ENCODE measurements around the gene DHX34. TPM values are rescaled to one million over a fixed set of nuclear protein-coding genes. Genes with fewer than 3 reads are reported as not detected.
"Not testable (repeated sequence)": the region's sequence is repeated elsewhere in the genome, so short reads cannot be mapped to it uniquely, and the experiment has no call there.

Gene DHX34, protein sequence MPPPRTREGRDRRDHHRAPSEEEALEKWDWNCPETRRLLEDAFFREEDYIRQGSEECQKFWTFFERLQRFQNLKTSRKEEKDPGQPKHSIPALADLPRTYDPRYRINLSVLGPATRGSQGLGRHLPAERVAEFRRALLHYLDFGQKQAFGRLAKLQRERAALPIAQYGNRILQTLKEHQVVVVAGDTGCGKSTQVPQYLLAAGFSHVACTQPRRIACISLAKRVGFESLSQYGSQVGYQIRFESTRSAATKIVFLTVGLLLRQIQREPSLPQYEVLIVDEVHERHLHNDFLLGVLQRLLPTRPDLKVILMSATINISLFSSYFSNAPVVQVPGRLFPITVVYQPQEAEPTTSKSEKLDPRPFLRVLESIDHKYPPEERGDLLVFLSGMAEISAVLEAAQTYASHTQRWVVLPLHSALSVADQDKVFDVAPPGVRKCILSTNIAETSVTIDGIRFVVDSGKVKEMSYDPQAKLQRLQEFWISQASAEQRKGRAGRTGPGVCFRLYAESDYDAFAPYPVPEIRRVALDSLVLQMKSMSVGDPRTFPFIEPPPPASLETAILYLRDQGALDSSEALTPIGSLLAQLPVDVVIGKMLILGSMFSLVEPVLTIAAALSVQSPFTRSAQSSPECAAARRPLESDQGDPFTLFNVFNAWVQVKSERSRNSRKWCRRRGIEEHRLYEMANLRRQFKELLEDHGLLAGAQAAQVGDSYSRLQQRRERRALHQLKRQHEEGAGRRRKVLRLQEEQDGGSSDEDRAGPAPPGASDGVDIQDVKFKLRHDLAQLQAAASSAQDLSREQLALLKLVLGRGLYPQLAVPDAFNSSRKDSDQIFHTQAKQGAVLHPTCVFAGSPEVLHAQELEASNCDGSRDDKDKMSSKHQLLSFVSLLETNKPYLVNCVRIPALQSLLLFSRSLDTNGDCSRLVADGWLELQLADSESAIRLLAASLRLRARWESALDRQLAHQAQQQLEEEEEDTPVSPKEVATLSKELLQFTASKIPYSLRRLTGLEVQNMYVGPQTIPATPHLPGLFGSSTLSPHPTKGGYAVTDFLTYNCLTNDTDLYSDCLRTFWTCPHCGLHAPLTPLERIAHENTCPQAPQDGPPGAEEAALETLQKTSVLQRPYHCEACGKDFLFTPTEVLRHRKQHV
- 8.0 TPM for total RNA-seq
- long read RNA-seq, full-length matches to known transcripts = 2 of 9 reads
- long read RNA-seq, partial matches to known transcripts = 5 of 9 reads
- long read RNA-seq, other reads (novel, unspliced or antisense) = 2 of 9 reads

DNA sequence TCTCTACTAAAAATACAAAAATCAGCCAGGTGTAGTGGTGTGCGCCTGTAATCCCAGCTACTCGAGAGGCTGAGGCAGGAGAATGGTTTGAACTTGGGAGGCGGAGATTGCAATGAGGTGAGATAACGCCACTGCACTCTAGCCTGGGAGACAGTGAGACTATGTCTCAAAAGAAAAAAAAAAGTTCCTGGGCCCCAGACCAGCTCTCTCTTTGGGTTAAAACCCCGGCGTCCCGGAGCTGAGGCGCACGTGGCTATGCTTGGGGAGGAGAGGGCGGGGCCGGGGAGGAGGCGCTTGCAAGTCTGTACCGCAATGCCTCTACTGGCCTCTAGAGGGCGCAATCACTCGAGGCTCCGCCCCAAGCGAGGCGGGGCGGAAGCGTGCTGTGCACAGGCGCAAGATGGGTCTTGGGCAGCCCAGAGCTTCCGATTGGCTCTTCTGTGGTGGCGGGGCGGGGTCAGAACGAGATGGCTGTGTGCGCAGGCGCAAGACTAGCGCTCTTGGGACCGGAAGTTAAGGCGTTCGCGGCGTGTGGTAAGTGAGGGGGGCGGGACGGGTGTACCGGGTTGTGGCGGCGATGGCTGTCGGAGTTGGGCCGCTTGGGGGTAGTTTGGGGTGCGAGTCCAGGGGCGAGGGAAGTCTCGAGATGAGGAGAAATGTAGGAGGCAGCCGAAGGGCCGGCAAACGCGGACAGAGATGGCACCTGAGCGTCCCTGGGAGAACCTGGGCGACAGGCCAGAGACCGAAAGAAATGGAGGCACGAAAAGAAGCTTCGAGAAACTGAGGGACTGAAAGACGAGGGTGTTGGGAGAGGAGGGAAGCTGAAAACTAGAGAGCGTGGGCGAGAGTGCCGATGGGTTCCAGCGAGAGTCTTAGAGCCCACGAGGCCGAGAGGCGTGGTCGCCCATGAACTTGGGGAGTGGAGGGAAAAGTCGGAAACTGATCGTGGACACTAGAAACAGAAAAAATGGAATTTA lies at the start of gene DHX34:
Gene DHX34 (plus strand): TSS at position 497 of the 977 bp plus-strand sequence. CDS start 3,716 bp downstream, outside the sequence.
- DNase-seq (ENCODE audit: missing footprints) = peak; percentile 99
- intact Hi-C loops (cut with DNase I) = no loop called here
- peak; percentile 100 for ATAC-seq

DNA sequence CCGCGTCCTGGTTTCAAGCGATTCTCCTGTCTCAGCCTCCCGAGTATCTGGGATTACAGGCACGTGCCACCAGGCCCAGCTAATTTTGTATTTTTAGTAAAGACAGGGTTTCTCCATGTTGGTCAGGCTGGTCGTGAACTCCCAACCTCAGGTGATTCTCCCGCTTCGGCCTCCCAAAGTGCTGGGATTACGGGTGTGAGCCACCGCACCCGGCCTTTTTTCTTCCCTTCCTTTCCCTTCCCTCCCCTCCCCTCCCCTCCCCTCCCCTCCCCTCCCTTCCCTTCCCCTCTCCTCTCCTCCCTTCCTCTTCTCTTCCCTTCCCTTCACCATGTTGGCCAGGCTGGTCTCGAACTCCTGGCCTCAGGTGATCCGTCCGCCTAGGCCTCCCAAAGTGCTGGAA lies 48.2 kb upstream of the DHX34 start:
- intact Hi-C loops (cut with DNase I); DNase-seq (ENCODE audit: missing footprints); ATAC-seq: not testable (repeated sequence)

DNA sequence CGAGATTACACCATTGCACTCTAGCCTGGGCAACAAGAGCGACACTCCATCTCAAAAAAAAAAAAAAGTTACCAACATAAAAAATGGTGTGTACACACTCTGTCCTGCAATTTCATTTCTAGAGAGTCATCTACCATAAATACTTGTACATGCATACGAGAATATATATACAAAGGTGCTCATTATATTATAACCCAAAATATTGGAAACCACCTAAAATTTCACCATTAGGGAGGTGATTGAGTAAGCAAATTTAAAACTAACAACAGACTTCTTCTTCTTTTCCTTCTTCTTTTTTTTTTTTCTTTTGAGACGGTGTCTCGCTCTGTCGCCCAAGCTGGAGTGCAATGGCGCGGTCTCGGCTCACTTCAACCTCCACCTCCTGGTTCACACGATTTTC lies 46.9 kb upstream of the DHX34 start:
- intact Hi-C loops (cut with DNase I) = no loop called here
- ATAC-seq (no peak), DNase-seq (ENCODE audit: missing footprints) (no peak)

DNA sequence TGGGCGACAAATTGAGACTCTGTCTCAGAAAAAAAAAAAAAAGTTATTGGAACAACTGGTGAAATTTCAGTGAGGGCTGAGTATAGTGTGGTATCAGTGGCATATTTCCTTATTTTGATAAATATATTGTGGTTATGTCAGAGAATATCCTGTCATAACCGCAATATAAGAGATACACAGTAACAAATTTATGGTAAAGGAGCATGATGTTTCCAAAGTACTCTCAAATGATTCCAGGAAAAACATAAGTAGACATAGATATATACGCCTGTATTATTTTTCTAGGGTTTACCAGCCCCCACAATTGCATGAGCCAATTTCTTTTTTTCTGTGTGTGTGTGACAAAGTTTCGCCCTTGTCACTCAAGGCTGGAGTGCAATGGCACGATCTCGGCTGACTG lies 45.1 kb upstream of the DHX34 start:
- intact Hi-C loops (cut with DNase I) = no loop called here
- DNase-seq (ENCODE audit: missing footprints) (no peak), ATAC-seq (no peak)

DNA sequence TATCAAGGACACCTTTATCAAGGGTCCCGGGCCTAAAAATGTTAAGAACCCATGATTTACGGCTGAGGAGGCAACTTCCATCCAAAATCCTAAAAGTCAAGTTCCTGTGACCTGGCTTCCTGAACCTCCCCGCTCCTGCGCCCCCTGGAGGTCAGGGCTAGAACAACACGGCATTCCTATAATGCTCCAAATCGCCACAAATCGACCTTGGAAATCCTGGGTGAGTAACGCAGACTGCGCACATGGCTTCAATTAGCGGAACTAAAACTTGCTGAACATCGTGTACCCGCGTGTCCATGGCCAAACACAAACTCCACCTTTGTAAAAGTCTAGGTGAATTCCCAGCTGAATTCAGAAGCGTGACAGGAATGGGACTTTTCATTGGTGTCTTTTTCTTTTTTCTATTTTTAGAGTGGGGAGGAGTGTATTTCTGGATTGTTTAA lies 43.8 kb upstream of the DHX34 start:
- intact Hi-C loops (cut with DNase I) = no loop called here
- ATAC-seq = peak; percentile 60
- DNase-seq (ENCODE audit: missing footprints) = peak; percentile 89

DNA sequence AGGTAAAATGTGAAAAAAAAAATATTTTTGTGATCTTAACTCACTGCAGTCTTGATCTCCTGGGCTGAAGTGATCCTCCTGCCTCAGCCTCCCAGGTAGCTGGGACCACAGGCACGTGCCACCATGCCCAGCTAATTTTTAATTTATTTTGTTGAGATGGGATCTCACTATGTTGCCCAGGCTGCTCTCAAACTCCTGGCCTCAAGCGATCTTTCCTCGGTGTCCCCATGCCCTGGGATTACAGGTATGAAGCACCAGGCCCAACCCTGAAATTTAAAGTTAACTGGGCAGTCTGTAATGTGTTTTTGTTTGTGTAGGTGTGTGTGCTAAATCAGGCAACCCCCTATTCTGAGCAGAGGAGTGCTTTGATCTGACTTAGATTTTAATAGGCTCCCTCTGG lies 42.8 kb upstream of the DHX34 start:
- DNase-seq (ENCODE audit: missing footprints) = no peak
- intact Hi-C loops (cut with DNase I) = no loop called here
- ATAC-seq = no peak

DNA sequence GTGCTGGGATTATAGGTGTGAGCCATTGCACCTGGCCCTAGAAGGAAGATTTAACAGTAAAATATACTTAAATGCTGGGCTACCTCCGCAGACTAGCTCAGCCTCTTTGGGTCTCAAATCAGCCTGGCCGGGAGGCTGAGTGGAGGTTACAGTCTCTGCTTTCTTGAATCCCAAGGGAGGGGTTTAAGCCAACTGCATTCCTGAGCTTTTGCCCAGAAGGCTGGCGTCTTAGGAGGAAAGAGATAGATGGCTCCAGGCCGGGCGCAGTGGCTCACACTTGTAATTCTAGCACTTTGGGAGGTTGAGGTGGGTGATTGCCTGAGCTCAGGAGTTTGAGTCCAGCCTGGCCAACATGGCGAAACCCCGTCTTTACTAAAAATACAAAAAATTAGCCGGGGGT lies 40.1 kb upstream of the DHX34 start:
- intact Hi-C loops (cut with DNase I) = no loop called here
- ATAC-seq = no peak
- DNase-seq (ENCODE audit: missing footprints) = no peak

DNA sequence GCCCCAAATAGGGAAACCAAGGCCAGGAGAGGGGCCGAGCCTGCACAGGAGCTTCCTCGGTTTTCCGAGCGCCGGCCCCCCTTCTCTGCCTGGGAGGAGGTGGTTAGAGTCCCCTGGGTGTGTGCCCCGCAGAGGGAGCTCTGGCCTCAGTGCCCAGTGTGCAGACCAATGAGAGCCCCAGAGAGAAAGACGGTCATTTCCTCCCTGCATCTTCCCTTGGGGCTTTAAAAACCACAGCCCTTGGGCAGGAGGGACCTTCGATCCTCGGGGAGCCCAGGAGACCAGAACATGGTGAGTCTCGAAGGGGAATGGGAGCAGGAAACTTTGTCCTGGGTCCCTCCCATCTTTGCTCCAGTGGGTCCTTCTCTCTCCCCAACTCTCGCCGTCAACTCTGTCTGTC lies 39.5 kb upstream of the DHX34 start, which contains the start of gene C5AR1:
Gene C5AR1 (plus strand): TSS at position 254 of the 400 bp plus-strand sequence. CDS start 35 bp downstream, at position 289.
- peak; percentile 74 for ATAC-seq
- intact Hi-C loops (cut with DNase I) = no loop called here
- peak; percentile 86 for DNase-seq (ENCODE audit: missing footprints)

DNA sequence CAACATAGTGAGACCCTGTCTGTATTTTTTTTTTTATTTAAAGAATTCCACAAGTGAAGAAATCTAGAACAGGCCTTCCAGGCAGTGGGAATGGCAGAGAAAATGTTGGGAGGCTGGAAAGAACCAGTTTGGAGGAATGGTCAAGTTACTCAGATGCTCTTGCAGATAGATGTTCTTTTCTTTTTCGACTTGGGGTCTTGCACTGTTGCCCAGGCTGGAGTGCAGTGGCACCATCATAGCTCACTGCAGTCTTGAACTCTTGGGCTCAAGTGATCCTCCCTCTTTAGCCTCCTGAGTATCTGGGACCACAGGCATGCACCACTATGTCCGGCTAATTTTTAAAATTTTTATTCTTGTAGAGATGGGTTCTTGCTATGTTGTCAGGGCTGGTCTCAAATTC lies 38.8 kb upstream of the DHX34 start:
- ATAC-seq = no peak
- intact Hi-C loops (cut with DNase I) = no loop called here
- DNase-seq (ENCODE audit: missing footprints) = no peak

DNA sequence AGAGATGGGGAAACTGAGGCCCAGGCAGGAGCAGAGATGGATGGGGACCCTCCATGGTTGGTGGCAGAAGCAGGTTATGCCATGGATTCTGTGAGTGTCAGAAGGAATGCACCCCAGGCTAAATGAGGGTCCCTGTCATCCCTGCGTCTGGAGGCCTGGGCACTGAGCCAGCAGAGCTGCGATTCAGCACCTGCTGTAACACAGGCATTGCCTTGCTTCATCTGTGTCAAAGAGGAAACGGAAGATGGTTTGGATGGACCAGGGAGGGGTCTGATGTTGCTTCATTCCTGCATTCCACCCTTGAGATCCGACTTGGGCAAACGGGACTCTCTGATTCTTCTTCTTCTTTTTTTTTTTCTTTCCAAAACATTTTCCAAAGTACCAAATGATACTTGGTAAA lies 38.3 kb upstream of the DHX34 start:
- peak; percentile 21 for ATAC-seq
- peak; percentile 87 for DNase-seq (ENCODE audit: missing footprints)
- intact Hi-C loops (cut with DNase I) = no loop called here

DNA sequence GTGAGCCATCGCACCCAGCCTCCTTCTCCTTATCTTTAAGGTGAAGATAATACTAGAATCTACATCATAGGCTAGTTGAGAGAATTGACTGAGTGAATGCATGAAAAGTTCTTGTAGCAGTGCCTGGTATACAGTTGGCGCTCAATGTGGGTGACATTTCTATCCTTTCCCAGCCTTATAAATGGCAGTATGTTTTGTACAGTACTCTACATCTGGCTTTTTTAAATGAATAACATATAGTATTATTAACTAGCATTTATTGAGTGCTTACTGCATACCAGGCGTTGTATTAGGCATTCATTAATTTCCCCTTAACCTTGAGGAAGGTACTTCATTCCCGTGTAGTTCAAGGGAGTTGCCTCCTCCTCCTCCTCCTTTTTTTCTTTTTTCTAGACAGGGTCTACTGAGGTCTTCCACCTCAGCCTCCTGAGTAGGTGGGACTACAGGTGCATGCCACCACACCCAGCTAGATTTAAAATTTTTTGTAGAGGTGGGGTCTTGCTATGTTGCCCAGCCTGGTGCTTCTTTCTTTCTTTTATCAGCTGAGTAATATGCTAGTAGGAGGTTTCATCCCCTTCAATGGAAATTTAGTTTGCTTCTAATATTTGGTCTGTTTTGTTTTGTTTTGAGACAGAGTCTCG lies 36.6 kb upstream of the DHX34 start:
- ATAC-seq (no peak), DNase-seq (ENCODE audit: missing footprints) (no peak)
- intact Hi-C loops (cut with DNase I) = no loop called here

DNA sequence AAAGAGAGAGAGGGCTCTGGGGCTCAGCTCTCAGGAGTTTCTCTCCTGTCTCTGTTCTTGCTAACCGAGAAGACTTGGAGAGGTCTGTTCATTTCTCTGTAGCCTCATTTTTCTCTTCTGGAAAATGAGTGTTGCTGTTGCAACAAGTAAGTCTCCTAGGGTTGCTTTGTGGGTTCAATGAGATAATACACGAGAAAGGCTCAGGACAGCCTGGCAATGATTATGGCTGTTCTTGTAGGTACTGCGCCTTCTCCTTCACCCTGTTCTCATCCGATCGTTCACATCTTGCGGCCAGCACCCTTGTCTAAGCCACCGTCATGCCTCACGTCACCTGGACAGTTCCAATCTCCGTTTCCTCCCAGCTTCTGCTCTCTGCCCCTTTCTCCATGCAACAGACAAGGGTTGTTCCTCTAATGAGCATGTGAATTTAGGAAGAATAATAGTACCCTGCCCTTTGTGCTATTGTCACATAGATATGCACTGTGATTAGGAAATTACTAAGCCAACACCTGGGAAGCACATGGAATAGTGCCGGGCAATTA lies 35.3 kb upstream of the DHX34 start:
- intact Hi-C loops (cut with DNase I) = no loop called here
- DNase-seq (ENCODE audit: missing footprints) (no peak), ATAC-seq (no peak)

DNA sequence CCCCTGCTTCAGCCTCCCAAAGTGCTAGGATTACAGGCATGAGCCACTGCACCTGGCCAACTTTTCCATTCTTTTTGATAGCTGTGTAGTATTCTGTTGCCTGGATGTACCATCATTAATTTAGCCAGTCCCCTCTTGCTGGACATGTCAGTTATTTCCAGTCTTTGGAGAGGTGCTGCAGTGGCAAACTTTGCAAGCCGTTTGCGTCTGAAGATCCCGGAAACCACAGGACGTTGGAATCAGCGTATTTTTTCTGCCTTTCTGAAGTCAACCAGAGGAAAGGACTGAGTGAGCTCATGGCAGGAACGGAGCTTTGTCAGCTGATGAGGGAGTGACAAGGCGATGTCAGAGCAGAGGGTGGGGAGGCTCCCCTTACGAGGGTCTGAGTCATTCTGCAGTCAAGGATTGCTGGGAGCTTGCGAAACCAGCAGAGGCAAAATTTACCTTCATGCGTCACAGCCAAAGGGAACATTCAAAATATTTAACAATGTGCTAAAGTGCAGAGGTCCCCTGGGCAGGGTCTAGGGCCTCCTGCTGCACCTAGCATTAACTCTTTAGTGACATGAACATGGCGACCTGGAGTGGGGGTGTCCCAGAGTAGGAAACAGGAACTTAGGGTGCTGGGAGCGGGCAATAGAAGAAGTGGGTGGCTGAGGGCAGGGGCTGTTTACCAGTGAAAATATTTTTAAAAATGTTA lies 33.8 kb upstream of the DHX34 start:
- peak; percentile 84 for ATAC-seq
- intact Hi-C loops (cut with DNase I) = no loop called here
- peak; percentile 74 for DNase-seq (ENCODE audit: missing footprints)

DNA sequence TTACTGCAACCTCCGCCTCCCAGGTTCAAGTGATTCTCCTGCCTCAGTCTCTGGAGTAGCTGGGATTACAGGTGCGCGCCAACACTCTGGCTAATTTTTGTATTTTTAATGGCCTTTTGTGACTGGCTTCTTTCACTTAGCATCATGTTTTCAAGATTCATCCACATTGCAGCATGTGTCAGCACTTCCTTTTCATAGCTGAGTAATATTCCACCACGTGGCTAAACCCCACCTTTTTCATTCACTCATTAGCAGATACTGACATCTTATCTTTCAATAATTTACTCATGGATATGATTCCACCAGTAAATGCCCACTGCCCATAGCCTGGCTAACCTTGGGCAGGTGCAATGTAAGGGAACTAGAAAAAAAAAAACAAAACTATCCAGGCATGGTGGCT lies 32.6 kb upstream of the DHX34 start:
- DNase-seq (ENCODE audit: missing footprints) = no peak
- intact Hi-C loops (cut with DNase I) = no loop called here
- ATAC-seq = no peak

DNA sequence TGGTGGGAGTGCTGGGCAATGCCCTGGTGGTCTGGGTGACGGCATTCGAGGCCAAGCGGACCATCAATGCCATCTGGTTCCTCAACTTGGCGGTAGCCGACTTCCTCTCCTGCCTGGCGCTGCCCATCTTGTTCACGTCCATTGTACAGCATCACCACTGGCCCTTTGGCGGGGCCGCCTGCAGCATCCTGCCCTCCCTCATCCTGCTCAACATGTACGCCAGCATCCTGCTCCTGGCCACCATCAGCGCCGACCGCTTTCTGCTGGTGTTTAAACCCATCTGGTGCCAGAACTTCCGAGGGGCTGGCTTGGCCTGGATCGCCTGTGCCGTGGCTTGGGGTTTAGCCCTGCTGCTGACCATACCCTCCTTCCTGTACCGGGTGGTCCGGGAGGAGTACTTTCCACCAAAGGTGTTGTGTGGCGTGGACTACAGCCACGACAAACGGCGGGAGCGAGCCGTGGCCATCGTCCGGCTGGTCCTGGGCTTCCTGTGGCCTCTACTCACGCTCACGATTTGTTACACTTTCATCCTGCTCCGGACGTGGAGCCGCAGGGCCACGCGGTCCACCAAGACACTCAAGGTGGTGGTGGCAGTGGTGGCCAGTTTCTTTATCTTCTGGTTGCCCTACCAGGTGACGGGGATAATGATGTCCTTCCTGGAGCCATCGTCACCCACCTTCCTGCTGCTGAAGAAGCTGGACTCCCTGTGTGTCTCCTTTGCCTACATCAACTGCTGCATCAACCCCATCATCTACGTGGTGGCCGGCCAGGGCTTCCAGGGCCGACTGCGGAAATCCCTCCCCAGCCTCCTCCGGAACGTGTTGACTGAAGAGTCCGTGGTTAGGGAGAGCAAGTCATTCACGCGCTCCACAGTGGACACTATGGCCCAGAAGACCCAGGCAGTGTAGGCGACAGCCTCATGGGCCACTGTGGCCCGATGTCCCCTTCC lies 28.9 kb upstream of the DHX34 start:
- no peak for ATAC-seq
- DNase-seq (ENCODE audit: missing footprints) = no peak
- intact Hi-C loops (cut with DNase I) = no loop called here

DNA sequence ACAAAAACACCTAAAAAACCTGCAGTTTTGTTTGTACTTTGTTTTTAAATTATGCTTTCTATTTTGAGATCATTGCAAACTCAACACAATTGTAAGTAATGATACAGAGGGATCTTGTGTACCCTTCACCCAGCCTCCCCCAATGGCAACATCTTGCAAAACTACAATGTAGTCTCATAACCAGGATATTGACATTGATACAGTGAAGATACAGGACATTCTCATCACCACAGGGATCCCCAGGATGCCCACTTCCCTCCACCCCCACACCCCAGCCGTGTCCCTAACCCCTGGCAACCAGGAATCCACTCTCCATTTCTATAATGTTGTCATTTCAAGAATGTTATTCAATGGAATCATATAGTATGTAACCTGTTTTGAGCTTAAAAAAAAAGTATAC lies 27.5 kb upstream of the DHX34 start:
- intact Hi-C loops (cut with DNase I) = no loop called here
- DNase-seq (ENCODE audit: missing footprints) = no peak
- ATAC-seq = no peak

Measured in Right ventricle myocardium inferior (tissue), 1 donor.